Mesenchymal stem cell (in vitro differentiated cells and primary cell): Measurements from ENCODE around the gene NUP98.

Experiments used
- DNase-seq: peaks from one replicate; pipeline ENCODE4 v3.0.0-alpha.2; 2013
- H2AFZ ChIP-seq: one replicate; pipeline ENCODE4 v1.6.1; 2013; ENCODE audit warnings: low read depth, mild to moderate bottlenecking, control low read depth, inconsistent platforms, low read length, moderate library complexity
- H2AK5ac ChIP-seq: 2 replicates; pipeline ENCODE4 v1.6.1; 2013; ENCODE audit warnings: low read length, moderate library complexity, mild to moderate bottlenecking, inconsistent platforms; ENCODE audit not compliant: severe bottlenecking
- H2BK120ac ChIP-seq: one replicate; pipeline ENCODE4 v1.6.1; 2013; ENCODE audit warnings: low read depth, mild to moderate bottlenecking, inconsistent platforms, low read length, moderate library complexity
- H2BK12ac ChIP-seq, 2 experiments: one replicate each; pipeline ENCODE4 v1.6.1; 2013; ENCODE audit warnings: inconsistent platforms in 2 of 2, low read length in 2 of 2, mild to moderate bottlenecking in 2 of 2, moderate library complexity in 2 of 2, control low read depth in 1 of 2
- H2BK15ac ChIP-seq: one replicate; pipeline ENCODE4 v1.6.1; 2013; ENCODE audit warnings: mild to moderate bottlenecking, low read depth, inconsistent platforms; ENCODE audit not compliant: poor library complexity, severe bottlenecking
- H2BK5ac ChIP-seq: 2 replicates; pipeline ENCODE4 v1.6.1; 2013; ENCODE audit warnings: low read depth, mild to moderate bottlenecking, low read length, control low read depth, inconsistent platforms; ENCODE audit not compliant: poor library complexity, severe bottlenecking
- H3K14ac ChIP-seq, 2 experiments: one replicate each; pipeline ENCODE4 v1.6.1; 2013; ENCODE audit warnings: inconsistent platforms in 2 of 2, low read length in 2 of 2, control low read depth in 1 of 2, mild to moderate bottlenecking in 1 of 2, moderate library complexity in 1 of 2
- H3K18ac ChIP-seq, 2 experiments: one replicate each; pipeline ENCODE4 v1.6.1; 2013; ENCODE audit warnings: inconsistent platforms in 2 of 2, low read length in 2 of 2, control low read depth in 1 of 2, low read depth in 1 of 2, mild to moderate bottlenecking in 1 of 2
- H3K23ac ChIP-seq, 2 experiments: one replicate each; pipeline ENCODE4 v1.6.1; 2013; ENCODE audit warnings: inconsistent platforms in 2 of 2, low read length in 2 of 2, mild to moderate bottlenecking in 2 of 2, moderate library complexity in 2 of 2, control low read depth in 1 of 2
- H3K27ac ChIP-seq: 2 replicates; pipeline ENCODE4 v1.5.1; 2013; ENCODE audit warnings: mild to moderate bottlenecking, moderate library complexity, low read length, control low read depth, inconsistent platforms; ENCODE audit not compliant: poor library complexity, severe bottlenecking
- H3K27me3 ChIP-seq, 2 experiments: 2 replicates each; pipeline versions ENCODE4 v1.6.1 to v1.7.0; 2013; ENCODE audit warnings: low read length in 2 of 2, mild to moderate bottlenecking in 2 of 2, moderate library complexity in 2 of 2, control low read depth in 1 of 2, inconsistent platforms in 1 of 2; ENCODE audit not compliant: control insufficient read depth in 1 of 2, insufficient read depth in 1 of 2
- H3K36me3 ChIP-seq, 2 experiments: 2 replicates each; pipeline versions ENCODE4 v1.6.1 to v1.7.0; 2013; ENCODE audit warnings: low read length in 2 of 2, control low read depth in 1 of 2, inconsistent platforms in 1 of 2, low read depth in 1 of 2, mild to moderate bottlenecking in 1 of 2; ENCODE audit not compliant: insufficient read depth in 2 of 2, control insufficient read depth in 1 of 2
- H3K4ac ChIP-seq, 2 experiments: one replicate each; pipeline ENCODE4 v1.6.1; 2013; ENCODE audit warnings: inconsistent platforms in 2 of 2, low read length in 2 of 2, mild to moderate bottlenecking in 2 of 2, moderate library complexity in 2 of 2, control low read depth in 1 of 2, low read depth in 1 of 2
- H3K4me1 ChIP-seq: 2 replicates; pipeline ENCODE4 v1.6.1; 2013; ENCODE audit warnings: low read depth, low read length, control low read depth; ENCODE audit not compliant: control insufficient read depth, insufficient read depth
- H3K4me2 ChIP-seq: 2 replicates; pipeline ENCODE4 v1.6.1; 2013; ENCODE audit warnings: low read length, mild to moderate bottlenecking, inconsistent platforms; ENCODE audit not compliant: poor library complexity, severe bottlenecking
- H3K4me3 ChIP-seq, 2 experiments: 2 replicates each; pipeline versions ENCODE4 v1.5.1 to v1.7.0; 2013; ENCODE audit warnings: low read length in 2 of 2, mild to moderate bottlenecking in 2 of 2, control low read depth in 1 of 2, low read depth in 1 of 2; ENCODE audit not compliant: insufficient read depth in 1 of 2
- H3K79me1 ChIP-seq: replicated peaks from 2 replicates; pipeline ENCODE4 v1.6.1; 2013; ENCODE audit warnings: mild to moderate bottlenecking, control low read depth, low read length, inconsistent platforms; ENCODE audit not compliant: poor library complexity, severe bottlenecking
- H3K9ac ChIP-seq: 2 replicates; pipeline ENCODE4 v1.7.0; 2013; ENCODE audit warnings: mild to moderate bottlenecking, low read length, moderate library complexity
- H3K9me3 ChIP-seq: 2 replicates; pipeline ENCODE4 v1.7.0; 2013; ENCODE audit warnings: mild to moderate bottlenecking, low read length; ENCODE audit not compliant: control insufficient read depth
- H4K8ac ChIP-seq: one replicate; pipeline ENCODE4 v1.6.1; 2013; ENCODE audit warnings: inconsistent platforms, mild to moderate bottlenecking, low read length, moderate library complexity
- H4K91ac ChIP-seq: one replicate; pipeline ENCODE4 v1.6.1; 2013; ENCODE audit warnings: mild to moderate bottlenecking, low read length, inconsistent platforms
- whole genome bisulfite sequencing: methylation state at CpG from one replicate; pipeline ENCODE4 v1.1.7; 2013; ENCODE audit warnings: mixed read lengths; 5-methylcytosine and 5-hydroxymethylcytosine counted together

NUP98 gene

GRCh38 chr11:3737386-3737933 lies 59.9 kb downstream of the NUP98 start:
- Histone ChIP-seq H2BK12ac (no peak overlapping the region), H2AFZ (no peak overlapping the region), H3K36me3 (peaks cover 36 to 75% of the 10 kb centered on the region in 2 experiments), H3K4ac (no peak overlapping the region), H3K4me1 (peaks cover 1% of the 10 kb centered on the region), H4K8ac (no peak overlapping the region), H3K4me2 (no peak overlapping the region), H3K79me1 (peaks cover 18% of the 10 kb centered on the region), H3K14ac (no peak overlapping the region), H2BK120ac (no peak overlapping the region), H2BK15ac (no peak overlapping the region), H2AK5ac (no peak overlapping the region), H3K4me3 (no peak overlapping the region), H3K18ac (no peak overlapping the region), H3K27ac (no peak overlapping the region), H3K23ac (no peak overlapping the region), H3K9me3 (no peaks in the 10 kb centered on the region), H4K91ac (no peak overlapping the region), H2BK5ac (no peak overlapping the region), H3K27me3 (no peaks in the 10 kb centered on the region), H3K9ac (no peak overlapping the region)
- WGBS: over 99% methylated on average over 6 of the region's 11 CpGs
- DNase-seq: no peak

DNA sequence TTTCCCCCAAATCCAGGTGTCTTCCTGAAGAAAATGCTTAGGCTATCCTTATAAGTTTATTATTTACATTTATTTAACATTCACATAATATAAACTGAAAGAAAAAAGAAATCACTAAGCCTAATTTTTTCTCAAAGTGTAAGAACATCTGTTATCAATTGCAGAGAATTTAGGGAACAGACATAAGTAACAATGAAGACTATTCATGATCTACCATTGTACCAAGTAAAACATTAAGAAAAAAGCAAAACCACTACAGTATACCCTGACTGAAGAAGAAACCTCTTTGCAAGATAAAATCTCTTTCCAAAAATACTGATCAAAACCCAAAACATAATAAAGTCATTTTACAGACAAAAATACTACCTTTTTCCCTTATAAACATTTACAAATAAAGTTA lies 60.5 kb downstream of the NUP98 start:
- H3K4ac ChIP-seq: no peak overlapping the region
- no peak overlapping the region for H3K18ac ChIP-seq
- H2BK5ac ChIP-seq: no peak overlapping the region
- no peak overlapping the region for H3K4me2 ChIP-seq
- no peak overlapping the region for H2AFZ ChIP-seq
- peaks cover 1% of the 10 kb centered on the region for H3K4me1 ChIP-seq
- no peak overlapping the region for H4K91ac ChIP-seq
- H2BK120ac ChIP-seq: no peak overlapping the region
- no peaks in the 10 kb centered on the region for H3K9me3 ChIP-seq
- no peak overlapping the region for H2AK5ac ChIP-seq
- H3K4me3 ChIP-seq: no peak overlapping the region
- peak overlapping the region; percentile 51 for H3K9ac ChIP-seq
- no peak overlapping the region for H3K23ac ChIP-seq
- no peak overlapping the region for H2BK15ac ChIP-seq
- peaks cover 18% of the 10 kb centered on the region for H3K79me1 ChIP-seq
- no peak overlapping the region for H3K27ac ChIP-seq
- DNase-seq: no peak
- no peak overlapping the region for H2BK12ac ChIP-seq
- peaks cover 36 to 76% of the 10 kb centered on the region in 2 experiments for H3K36me3 ChIP-seq
- no peak overlapping the region for H3K14ac ChIP-seq
- no peaks in the 10 kb centered on the region for H3K27me3 ChIP-seq
- H4K8ac ChIP-seq: no peak overlapping the region

GRCh38 chr11:3735827-3736226 lies 61.5 kb downstream of the NUP98 start:
- Histone ChIP-seq H3K4me1 (peaks cover 1% of the 10 kb centered on the region), H3K18ac (no peak overlapping the region), H2BK15ac (no peak overlapping the region), H2BK12ac (no peak overlapping the region), H2BK120ac (no peak overlapping the region), H3K27ac (no peak overlapping the region), H3K9me3 (no peaks in the 10 kb centered on the region), H3K14ac (no peak overlapping the region), H3K23ac (no peak overlapping the region), H2AK5ac (no peak overlapping the region), H2BK5ac (no peak overlapping the region), H4K8ac (no peak overlapping the region), H3K79me1 (peaks cover 18% of the 10 kb centered on the region), H3K4me2 (no peak overlapping the region), H3K9ac (no peak overlapping the region), H3K27me3 (no peaks in the 10 kb centered on the region), H2AFZ (no peak overlapping the region), H3K4ac (no peak overlapping the region), H3K4me3 (no peak overlapping the region), H3K36me3 (peaks cover 35 to 77% of the 10 kb centered on the region in 2 experiments), H4K91ac (no peak overlapping the region)
- 100% methylated on average over 2 of the region's 4 CpGs for WGBS
- peak; percentile 36 for DNase-seq

DNA sequence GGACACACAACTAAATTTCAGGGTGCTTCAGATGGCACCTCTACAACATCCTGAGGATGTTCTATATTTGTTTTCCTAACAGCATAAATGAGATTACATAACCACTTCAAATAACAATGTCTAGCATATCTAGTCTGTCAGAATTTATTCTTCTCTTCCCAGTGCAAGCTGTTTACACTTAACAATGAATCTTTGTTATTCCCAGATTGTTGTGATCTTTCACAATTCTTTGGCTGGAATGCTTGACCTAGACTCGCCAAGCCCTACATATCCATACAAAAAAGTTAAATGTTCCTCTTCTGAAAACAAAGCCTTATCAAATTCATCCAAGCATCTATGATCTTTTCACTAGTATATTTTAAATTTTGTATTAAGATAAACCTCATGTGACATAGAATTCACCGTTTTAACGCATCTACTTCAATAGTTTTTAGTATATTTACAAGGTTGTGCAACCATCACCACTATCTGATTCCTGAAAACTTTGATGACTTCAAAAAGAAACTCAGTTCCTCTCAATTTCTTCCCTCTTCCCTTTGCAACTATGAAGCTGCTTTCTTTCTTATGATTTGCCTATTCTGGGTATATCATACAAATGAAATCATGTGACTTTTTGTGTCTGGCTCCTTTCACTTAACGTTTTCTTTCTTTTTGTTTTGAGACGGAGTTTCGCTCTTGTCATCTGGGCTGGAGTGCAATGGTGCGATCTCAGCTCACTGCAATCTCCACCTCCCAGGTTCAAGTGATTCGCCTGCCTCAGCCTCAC lies 64.5 kb downstream of the NUP98 start:
- Histone ChIP-seq H4K91ac (no peak overlapping the region), H2BK5ac (no peak overlapping the region), H2BK15ac (no peak overlapping the region), H3K4me1 (peaks cover 1% of the 10 kb centered on the region), H3K9ac (no peak overlapping the region), H3K36me3 (peaks cover 36 to 85% of the 10 kb centered on the region in 2 experiments), H4K8ac (no peak overlapping the region), H2AK5ac (no peak overlapping the region), H3K4ac (no peak overlapping the region), H3K79me1 (peaks cover 25% of the 10 kb centered on the region), H3K18ac (no peak overlapping the region), H3K23ac (no peak overlapping the region), H3K9me3 (no peaks in the 10 kb centered on the region), H3K27me3 (no peaks in the 10 kb centered on the region), H2AFZ (no peak overlapping the region), H3K4me3 (no peak overlapping the region), H2BK12ac (no peak overlapping the region), H3K27ac (no peak overlapping the region), H2BK120ac (no peak overlapping the region), H3K4me2 (no peak overlapping the region), H3K14ac (no peak overlapping the region)
- DNase-seq: no peak
- 96% methylated on average over 8 of the region's 8 CpGs for WGBS
